NCI-H345 treated with DMSO at 0.1 percent for 48 hours (cell line): ENCODE results near the gene NIPA2.

Source experiments
- DNase-seq: peaks from one replicate; lab custom pipeline; 2025; ENCODE audit not compliant: unreplicated experiment; lab: John Stamatoyannopoulos, UW

NIPA2 gene

DNA sequence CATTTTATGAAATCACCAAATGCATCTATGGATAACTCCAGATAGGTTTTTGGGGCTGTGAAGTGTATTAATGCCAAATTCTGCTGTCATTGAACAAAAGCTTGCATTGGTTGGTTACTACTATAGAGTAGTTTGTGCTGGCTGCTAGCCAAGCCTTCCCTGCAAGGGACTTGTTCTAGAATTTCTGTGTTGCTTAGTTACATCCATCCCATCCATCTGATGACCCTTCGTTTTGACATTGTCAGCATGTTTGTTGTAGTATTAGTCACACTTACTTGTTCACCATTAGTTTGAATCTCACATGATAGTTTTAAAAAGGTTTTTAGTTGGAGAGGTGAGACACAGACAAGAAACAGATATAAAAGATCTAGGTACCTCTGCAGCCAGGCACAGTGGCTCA, 7.0 kb upstream of the NIPA2 start:
- DNase-seq = peak; percentile 1

DNA sequence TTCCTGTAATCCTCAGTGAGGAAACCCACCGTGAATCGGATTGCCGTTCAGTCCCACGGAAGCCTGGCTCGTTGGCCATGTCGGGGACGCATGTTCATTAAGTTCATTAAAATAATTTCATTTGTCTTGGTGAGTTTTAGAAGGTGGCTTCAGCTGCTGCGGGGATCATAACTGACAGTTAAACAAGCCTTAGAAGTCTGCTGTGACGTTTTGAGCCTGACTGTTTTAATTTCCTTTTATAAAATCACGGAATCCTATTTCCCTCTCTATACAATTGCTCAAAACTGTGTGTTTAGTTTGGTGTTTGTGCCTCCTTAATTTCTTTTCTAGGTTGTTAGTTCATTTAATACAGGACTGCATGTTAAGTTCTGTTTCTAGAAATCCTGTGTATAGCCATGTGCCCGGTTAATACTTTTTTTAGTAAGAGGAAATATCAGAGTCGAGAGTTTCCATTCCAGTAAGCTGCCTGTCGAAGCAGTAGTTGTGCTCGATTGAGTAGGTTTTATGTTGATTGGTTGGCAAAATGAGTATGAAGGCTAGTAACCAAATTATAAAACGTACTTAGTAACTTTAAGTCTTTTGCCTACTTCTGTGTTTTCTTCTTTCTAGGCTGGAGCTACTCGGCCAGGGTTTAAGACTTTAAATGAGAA, 705 bp downstream of the NIPA2 start:
- no peak for DNase-seq

DNA sequence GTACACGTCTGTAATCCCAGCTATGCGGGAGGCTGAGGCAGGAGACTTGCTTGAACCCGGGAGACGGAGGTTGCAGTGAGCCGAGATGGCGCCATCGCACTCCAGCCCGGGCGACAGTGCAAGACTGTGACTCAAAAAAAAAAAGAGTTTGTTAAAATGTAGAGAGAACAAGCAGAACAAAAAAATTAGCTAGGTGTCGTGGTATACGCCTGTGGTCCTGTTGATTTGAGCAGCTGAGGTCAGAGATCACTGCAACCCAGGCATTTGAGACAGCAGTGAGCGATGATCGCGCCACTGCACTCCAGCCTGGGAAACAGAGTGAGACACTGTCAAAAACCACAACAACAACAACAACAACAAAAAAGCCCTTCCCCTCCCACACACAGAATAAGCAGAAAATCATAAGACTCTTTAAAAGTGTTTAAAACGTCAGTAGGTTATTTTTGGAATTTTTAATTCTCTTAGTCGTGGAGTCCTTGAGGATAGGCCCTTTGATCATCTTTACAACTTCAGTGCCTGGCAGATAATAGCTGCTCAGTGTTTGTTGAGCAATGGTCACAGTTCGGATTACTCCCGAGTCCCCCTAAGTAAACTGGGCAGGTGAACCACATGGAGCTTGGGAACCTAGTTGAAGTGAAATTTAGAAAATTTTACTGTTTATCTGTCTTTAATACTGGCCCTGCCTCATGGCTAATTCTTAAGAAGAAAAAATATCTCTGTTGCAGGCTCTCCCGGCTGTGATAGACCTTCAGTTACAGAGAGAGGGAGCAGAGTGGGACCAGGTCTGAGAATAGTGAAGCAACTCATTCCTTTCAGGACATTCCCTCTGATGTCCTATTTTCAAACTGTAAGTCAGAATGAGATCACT, 6.2 kb downstream of the NIPA2 start:
- no peak for DNase-seq

DNA sequence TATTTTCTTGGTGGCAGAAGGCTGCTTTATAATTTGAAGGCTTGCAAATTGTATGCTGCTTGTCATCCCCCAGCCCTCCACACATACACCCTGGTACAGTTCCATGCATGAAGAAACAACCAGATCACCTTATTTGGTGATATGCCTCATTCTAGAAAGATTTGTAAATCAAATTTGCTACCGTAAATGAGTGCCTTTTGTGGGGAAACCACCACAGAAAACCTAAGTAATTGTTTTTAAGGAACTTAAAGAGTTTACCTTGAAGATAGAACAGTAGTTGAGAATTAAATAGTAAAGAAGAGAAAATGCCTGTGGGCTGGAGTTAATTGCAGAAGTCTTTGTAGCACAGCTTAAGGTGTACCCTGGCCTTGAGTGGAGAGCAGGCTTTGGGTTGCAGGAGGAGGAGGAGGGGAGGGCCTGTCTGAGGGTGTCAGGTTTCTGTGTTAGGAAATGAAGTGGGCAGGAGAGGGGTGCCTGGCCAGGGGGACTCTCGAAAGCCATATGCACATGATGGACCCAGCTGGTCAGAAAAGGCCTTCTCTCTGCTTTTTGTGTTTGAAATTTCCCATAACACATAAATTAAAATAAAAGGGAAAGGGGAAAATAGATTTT, 6.9 kb downstream of the NIPA2 start:
- DNase-seq = no peak

DNA sequence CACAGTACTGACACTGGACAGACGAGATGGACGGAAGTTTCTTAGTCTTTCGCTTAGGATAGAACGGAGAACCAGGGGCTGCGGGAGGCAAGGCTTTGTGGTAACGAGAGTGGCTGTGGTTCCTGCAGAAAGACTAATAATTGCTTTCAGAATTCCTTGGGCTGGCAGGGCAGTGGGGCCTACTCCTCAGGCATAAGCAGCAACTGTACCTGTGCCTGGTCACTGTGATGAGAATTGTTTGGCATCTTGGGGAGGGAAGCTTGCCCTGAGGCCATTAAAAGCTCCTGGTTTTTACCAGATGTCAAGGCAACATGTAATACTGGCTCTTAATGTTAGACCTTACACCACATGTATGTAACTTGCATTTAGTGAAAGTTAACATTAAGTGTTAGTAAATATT, 7.6 kb downstream of the NIPA2 start:
- DNase-seq = no peak

DNA sequence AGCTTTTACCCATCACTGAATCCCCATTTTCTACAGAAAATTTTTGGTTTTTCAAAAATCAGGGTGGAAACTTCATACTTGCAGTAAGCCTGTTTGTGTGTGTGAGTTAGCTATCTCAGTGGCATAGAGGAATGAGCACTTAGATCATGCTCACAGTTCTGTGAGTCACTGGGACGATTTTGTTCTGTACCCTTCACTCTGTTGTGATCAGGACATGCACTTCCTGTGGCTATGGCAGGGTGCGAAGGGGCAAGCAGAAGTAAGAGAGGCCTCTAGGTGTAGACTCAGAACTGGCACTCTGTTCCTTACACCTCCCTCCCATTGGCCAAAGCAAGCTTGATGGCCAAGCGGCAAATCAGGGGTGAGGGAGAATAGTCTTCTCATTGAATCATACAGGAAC, 11.6 kb downstream of the NIPA2 start:
- DNase-seq = no peak

DNA sequence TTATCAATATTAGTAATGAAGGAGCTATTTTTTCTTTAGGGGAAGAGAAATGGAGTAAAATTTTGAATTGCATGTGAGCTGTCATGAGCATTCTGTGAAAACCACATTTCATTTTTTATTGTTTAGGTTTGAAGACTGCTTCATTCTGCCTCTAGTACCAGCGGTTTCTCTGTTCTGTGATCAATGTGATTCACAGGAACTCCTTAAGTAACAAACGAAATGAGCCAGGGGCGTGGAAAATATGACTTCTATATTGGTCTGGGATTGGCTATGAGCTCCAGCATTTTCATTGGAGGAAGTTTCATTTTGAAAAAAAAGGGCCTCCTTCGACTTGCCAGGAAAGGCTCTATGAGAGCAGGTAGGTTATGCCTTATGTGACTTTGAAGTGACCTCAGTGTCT, 13.0 kb downstream of the NIPA2 start:
- no peak for DNase-seq

DNA sequence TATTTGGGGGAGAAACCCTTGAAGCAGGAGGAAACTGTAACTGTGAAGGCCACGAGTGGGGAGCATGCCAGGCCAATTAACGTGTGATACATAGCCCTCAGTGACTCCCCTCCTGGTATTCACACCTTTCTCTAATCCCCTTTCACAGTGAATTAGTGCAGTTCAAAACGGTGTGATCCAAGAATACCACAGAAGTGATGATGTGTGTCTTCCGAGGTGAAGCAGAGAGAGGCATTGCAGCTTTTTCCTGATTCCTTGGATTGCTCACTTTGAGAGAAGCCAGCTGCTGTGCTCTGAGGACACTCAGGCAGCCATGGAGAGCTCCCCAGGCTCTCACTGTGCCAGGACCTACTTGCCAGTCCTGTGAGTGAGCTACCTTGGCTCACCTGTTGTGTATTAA, 17.3 kb downstream of the NIPA2 start:
- DNase-seq = no peak

DNA sequence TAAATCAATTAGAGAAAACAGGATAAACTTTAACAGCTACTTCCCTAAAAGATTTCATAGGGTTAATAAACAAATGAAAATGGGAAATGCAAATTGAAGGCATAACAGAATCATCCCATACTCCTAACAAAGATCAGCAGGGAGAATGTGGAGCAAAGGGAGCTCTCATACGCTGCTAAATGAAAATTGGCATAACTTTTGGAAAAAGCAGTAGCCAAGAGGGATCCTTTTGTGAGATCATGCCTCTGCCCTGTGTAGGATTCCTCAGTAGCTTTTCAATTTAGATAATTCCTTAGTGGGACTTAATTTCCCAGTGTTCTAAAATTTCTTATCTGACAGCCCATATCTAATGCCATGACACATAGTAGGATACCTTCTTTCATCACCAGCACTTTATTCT, 18.2 kb downstream of the NIPA2 start:
- DNase-seq = no peak

DNA sequence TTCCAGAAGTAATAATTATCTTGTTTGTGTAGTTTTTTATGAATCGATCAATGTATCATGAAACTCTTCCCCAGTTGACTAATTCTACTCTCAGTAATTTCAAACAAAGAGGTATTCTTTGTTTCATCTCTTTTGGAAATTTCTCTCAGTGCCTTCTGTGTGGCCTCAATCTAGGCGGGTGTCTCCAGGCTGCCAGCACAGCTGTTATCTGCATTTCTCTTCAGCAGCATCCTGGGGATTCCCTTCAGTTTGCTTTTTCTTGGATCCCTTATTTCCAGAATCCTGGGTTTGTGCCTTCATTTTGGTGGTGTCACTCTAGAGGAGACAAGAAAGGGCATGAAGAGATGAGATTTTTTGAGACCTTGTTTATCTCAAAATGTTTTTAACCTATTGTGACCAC, 22.7 kb downstream of the NIPA2 start:
- no peak for DNase-seq

DNA sequence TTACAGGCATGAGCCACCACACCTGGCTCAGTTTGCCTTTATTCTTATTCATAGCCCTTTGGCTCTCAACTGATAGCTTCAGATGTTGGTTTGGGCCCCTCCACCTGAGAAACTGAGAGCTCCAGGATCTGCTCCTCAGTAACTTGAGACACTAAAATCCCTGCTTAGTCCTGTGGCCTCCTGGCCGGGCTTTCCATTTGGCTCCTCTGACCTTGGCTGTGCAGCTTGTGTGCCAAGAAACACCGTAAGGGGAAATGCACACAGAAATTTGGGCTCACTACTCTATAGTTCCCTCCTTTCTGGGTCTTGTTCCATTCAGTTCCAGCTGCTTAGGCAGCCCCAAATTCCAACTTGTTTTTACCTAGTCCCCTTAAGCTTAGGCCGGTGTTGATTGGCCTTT, 24.9 kb downstream of the NIPA2 start:
- no peak for DNase-seq

DNA sequence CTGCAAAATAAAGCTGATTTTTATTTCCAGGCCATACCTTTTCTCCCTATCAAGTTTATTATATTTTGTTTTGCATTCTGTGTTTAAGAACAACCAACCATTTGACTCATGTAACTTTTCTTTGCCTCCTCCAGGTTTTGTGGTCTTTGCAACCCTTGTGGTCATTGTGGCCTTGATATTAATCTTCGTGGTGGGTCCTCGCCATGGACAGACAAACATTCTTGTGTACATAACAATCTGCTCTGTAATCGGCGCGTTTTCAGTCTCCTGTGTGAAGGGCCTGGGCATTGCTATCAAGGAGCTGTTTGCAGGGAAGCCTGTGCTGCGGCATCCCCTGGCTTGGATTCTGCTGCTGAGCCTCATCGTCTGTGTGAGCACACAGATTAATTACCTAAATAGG, 27.6 kb downstream of the NIPA2 start:
- DNase-seq = no peak

DNA sequence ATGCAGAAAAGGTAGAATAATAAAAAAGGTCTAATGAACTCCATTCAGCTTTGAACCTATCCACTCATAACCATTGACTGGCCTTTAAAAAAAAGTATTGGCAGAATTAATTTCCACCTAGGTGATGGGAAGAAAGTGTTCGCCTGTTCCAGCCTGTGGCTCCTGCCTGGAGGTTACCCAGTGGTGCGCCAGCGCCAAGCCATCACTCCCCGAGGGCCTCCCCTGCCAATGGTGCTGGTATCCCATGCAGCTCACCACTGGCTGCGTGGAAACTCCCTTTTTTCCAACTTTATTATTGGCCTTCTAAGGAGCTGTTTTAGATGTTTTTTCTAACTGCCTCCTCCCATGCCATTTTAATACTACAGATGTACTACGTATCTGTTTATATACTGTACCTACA, 29.4 kb downstream of the NIPA2 start:
- DNase-seq = no peak

DNA sequence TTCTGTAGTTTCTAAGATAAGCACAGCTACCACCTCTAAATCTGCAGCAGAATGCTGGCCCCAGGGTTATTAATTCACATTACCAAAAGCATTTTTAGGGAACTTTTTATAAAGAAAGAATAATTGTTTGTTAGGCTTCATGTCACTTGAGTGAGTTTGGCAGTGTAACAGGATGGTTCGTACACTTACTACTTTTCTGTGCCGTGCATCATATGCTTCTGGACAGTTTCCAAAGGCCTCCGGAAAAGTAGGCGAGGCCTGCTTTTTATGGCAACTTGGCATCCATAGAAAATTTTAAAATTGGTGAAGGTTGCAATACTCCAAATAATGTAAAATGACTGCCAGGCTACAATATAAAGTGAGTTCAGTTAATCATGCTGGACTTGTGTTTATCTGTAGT, 30.0 kb downstream of the NIPA2 start:
- DNase-seq = no peak

DNA sequence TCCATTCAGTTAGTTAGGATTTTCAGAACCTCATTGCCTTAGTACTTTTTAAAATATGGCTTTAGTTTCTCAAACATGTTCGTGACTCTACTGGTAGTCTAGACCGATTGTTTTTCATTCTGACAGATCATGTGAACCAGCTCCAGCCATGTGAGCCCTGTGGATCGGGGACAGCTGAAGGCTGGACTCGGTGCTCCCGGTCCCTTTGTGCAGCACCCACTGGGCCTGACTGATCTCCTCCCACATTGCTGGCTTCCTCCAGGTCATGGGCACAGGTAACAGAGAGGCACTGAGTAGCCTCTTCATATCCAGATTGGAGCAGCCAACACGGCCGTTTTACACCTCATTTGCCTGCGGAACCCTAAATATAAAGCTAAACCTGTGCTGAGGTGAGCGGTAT, 30.5 kb downstream of the NIPA2 start:
- DNase-seq = no peak

DNA sequence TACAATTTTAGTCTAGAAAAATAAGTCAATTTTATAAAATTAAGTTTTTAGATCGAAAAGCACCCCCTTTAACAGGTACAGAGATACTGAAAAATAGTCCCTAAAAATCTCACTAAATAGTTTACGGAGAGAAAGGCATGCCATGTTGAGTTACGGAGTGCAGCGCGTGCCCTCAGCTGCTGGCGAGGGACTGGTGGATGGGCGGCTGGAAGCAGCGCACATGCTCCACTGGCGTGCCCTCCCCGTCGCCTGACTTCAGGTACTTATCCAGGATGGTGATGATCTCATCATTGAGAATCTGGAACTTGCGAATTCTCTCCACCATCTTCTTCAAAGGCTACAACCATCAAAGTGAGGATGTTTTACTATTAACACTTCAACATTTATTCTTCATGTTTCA, 31.4 kb downstream of the NIPA2 start:
- DNase-seq = no peak

DNA sequence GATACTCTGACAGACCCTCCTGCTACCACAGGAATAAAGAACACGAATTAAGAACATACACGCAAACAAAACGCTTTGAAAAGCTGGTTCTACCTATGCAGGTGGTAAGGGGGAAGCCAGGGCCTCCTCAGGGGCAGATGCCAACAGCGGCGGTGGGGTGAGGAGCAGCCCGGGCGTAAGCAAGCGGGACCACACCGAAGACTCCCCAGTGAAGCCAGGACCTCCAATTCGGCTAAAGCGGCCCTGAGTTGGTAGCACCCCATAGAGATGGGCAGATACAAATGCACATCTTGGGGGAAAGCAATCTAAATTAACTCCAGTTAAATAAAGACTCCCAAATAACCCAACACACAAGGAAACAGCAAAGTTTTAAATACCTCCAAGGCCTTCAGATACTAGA, 32.4 kb downstream of the NIPA2 start:
- no peak for DNase-seq

DNA sequence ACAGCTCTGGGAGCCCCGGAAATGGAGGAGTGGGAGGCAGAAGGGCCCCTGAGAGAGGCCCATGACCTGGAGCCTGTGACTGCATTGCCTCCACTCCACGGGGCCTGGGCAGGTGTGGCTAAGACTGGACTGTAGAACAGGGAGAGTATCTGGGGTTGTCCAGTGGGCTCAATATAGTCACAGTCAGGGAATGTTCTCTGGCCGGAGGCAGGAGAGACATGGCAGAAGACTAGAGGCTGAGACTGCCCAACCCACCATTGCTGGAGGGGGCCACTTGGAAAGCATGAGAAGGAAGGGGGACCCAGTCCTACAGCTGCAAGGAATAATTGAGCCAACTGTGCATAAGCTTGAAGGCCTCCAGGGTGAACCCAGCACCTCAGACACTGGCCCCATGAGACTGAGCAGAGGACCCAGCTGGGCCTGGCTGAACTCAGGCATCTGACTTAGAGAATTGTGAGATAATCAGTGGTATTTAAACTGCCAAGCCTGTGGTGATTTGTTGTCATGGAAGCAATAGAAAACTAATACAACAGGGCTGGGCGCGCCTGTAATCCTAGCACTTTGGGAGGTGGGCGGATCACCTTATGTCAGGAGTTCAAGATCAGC, 33.1 kb downstream of the NIPA2 start:
- DNase-seq = no peak

DNA sequence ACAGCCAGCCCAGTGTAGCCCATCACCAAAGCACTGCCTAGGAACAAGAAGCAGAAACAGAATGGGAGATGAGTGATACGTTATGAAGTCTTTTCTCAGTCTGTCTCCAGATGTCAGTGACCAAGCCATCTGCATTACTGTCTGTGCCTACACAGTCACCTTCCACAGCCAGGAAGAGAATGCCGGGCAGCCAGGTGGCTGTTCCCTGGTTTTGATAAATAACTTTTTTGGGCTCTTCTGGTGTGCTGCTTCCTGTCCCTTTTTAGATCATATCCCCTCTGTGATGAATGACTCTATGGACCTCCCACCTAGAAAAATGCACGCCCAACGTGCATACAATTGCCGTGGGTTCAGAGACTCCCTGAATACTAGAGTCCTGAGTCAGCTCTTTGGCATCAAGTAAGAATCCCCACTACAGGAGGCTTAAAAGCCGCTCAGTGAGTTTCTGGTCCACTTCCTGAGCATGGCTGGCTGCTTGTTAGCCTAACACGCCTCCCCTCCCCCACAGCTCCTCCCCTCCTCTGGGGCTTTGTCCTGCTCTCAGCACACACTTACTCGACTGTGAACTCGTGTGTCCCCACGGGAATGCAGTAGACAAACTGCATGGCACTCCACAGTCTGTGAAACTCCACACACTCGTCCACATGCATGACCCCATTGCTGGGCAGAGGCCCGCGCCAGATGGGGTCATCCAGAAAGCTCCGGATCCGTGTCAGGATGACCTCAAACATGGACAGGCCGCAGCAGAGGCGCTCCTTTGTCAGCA, 34.7 kb downstream of the NIPA2 start:
- DNase-seq = no peak

DNA sequence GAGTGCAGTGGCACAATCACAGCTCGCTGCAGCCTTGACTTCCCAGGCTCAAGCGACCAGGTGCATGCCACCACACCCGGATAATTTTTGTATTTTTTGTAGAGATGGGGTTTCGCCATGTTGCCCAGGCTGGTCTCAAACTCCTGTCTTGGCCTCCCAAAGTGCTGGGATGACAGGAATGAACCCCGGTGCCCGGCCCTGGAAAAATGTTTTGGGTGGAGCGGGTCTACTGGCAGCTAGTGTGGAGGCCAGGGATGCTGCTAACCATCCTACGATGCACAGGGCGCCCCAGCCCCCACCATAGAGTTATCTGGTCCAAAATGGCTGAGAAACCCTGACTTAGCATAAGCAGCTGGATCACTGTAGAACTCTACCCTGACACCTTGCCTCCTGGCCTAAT, 35.4 kb downstream of the NIPA2 start:
- no peak for DNase-seq

DNA sequence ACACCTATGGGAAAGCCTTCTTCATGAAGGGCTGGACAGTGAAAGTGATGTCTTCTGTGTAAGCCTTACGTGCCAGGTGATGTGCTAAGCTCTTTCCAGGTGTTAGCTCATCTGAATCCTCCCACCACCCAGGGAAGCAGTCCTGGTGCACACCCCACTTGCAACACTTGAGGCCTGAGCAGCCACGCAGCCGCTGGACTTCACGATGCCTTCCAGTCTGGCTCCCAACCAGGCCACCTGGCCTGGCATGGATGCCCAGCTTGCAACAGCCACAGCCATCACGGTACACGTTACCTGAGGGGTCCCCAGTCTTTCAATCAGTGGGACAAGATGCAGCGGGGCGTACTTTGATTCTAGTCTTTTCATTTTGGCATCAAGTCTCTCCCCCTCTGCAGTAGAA, 35.8 kb downstream of the NIPA2 start:
- no peak for DNase-seq
